GM13976 (cell line): ENCODE data around the gene TRAPPC2L.

Experiments used
- DNase-seq: peaks from one replicate; pipeline ENCODE4 v3.0.0; 2012; ENCODE audit warnings: low spot score
- CTCF ChIP-seq: IDR thresholded peaks from 2 replicates; pipeline ENCODE4 v1.5.1; 2012; ENCODE audit warnings: borderline replicate concordance, mild to moderate bottlenecking; ENCODE audit not compliant: insufficient read depth; ENCODE audit errors: extremely low read depth, missing control alignments, control extremely low read depth
- in situ Hi-C: fragments of 300-500 bp; cut with MboI; formaldehyde crosslinking; loops from one replicate; pipeline ENCODE4 v1.12.0; 2022; ENCODE audit warnings: low sequenced_read_pairs, mixed read lengths, inconsistent platforms; ENCODE audit not compliant: unreplicated experiment

TRAPPC2L gene

GRCh38 chr16:88833086-88833485 is 23.8 kb upstream of the TRAPPC2L start:
- in situ Hi-C loops = no loop called here
- no peak for DNase-seq
- no peak for TF ChIP-seq CTCF

DNA sequence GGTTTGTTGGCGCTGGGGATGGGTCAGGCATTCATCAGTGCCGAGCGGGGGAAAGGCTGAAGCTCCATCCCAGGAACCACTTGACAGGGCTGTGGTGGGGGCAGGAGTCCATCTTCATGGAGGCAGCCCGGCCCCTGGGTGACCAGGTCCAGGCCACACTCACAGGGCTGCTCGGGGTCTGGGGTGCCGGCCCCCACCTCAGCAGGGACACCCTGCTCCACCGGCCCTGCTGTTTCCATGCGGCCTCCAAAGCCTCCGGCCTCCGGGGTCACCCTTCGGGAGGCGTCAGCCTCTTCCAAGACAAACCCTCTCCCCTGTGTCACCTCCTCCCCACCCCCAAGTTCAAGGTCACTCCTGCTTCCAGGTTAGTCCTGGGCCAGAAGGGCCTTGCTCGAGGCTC is 22.3 kb upstream of the TRAPPC2L start:
- TF ChIP-seq CTCF = no peak
- in situ Hi-C loops = no loop called here
- no peak for DNase-seq

GRCh38 chr16:88835383-88835782 is 21.5 kb upstream of the TRAPPC2L start:
- TF ChIP-seq CTCF = no peak
- in situ Hi-C loops = no loop called here

GRCh38 chr16:88835818-88836217 is 21.1 kb upstream of the TRAPPC2L start:
- no peak for DNase-seq
- TF ChIP-seq CTCF = no peak
- in situ Hi-C loops = no loop called here

More at GRCh38 chr16:88835383-88835782, 21.5 kb upstream of the TRAPPC2L start:
- no peak for DNase-seq

DNA sequence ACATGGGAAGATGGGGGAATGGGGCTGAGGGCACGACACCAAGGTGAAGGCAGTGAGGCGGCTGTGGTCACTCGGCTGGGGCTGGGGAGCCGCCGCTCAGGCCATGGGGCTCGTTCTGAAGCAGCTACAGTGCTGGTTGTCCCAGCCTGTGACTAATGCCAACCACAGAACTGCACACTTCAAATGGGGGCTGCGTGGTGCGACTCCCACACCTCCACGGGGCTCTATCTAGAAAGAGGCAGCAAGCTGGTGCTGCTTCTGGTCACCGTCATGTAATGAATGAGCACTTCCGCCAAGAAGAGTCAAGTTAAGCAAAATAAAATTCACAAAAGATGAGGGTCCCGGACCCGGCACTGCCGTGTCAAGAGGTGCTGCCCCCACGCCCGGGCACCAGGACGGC is 20.1 kb upstream of the TRAPPC2L start:
- no peak for TF ChIP-seq CTCF
- DNase-seq = no peak
- in situ Hi-C loops = no loop called here

DNA sequence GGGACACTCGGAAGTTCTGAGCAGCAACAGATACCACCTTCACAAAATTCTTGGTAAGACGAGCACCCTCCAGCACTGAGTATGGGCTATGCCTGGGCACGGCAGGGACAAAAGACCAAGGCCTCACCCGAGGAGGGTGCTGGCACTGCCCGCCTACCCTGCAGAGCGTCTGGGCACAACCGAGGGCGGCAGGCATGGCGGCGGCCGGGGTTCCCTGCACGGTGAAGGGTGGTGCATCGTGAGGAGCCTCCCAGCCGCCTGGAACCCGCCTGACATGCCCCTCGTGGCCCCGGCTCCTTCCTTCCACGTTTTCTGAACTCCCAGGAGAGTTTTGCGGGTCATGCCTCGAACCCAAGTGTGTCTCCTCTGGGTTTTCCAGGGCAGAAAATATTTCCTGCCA is 19.1 kb upstream of the TRAPPC2L start:
- DNase-seq = no peak
- in situ Hi-C loops = no loop called here
- no peak for TF ChIP-seq CTCF

DNA sequence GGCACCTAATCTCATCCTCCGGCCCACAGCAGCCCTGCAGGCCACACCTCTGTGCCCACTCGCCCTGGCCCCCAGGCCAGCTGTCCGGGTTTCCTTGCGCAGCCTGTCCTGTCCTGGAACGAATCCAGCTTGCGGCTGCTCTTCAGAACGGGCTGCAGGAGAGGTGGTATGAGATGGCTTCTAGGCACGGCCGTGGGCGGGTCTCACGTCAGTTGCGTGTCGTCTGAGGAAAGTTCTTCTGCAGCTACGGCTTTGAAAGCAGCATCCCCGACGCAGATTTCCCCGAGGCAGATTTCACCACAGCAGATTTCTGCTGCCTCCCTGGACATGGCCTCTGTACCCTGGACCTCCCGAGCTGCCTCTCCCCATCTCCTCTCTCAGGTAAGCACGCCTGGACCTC is 18.4 kb upstream of the TRAPPC2L start:
- DNase-seq = no peak
- TF ChIP-seq CTCF = no peak
- in situ Hi-C loops = no loop called here
